ENCODE data around the gene CPT1B.
"Not testable (repeated sequence)": the region's sequence is repeated elsewhere in the genome, so short reads cannot be mapped to it uniquely, and the experiment has no call there.

The CPT1B gene

GRCh38 chr22:50608996-50609395, 30.8 kb upstream of the CPT1B start:
- DNase-seq, result no peak

GRCh38 chr22:50608058-50608840, 30.0 kb upstream of the CPT1B start:
- DNase-seq, result not testable (repeated sequence)

GRCh38 chr22:50607659-50608020, 29.4 kb upstream of the CPT1B start:
- no peak for DNase-seq

- DNase-seq, result no peak
Measured at GRCh38 chr22:50606946-50607658, 28.9 kb upstream of the CPT1B start.

- no peak for DNase-seq
Measured at GRCh38 chr22:50606165-50606945, 28.1 kb upstream of the CPT1B start.

GRCh38 chr22:50605613-50606074, 27.4 kb upstream of the CPT1B start:
- DNase-seq, result no peak

GRCh38 chr22:50605002-50605612, 26.9 kb upstream of the CPT1B start:
- no peak for DNase-seq

- DNase-seq, result no peak
Measured at GRCh38 chr22:50604256-50605001, 26.2 kb upstream of the CPT1B start.

GRCh38 chr22:50603511-50604255, 25.5 kb upstream of the CPT1B start:
- no peak for DNase-seq

- no peak for DNase-seq
Measured at GRCh38 chr22:50602338-50602700, 24.1 kb upstream of the CPT1B start.

- DNase-seq, result no peak
Measured at GRCh38 chr22:50601669-50602337, 23.6 kb upstream of the CPT1B start.

GRCh38 chr22:50600967-50601668, 22.9 kb upstream of the CPT1B start:
- no peak for DNase-seq

- DNase-seq, result no peak
Measured at GRCh38 chr22:50600538-50600937, 22.3 kb upstream of the CPT1B start, which contains the start of gene MAPK8IP2. TSS of gene MAPK8IP2 (plus strand) at chr22:50600793. CDS start at chr22:50600819, 26 bp downstream.

- no peak for DNase-seq
Measured at GRCh38 chr22:50599816-50600455, 21.7 kb upstream of the CPT1B start.

GRCh38 chr22:50597097-50597496, 18.9 kb upstream of the CPT1B start:
- no peak for DNase-seq

- no peak for DNase-seq
Measured at GRCh38 chr22:50595189-50595588, 17.0 kb upstream of the CPT1B start.

- no peak for DNase-seq
Measured at GRCh38 chr22:50587407-50587806, 9.2 kb upstream of the CPT1B start.

- no peak for DNase-seq
Measured at GRCh38 chr22:50586416-50586815, 8.2 kb upstream of the CPT1B start.

GRCh38 chr22:50585781-50586180, 7.6 kb upstream of the CPT1B start:
- DNase-seq, result no peak

GRCh38 chr22:50585238-50585637, 7.0 kb upstream of the CPT1B start:
- no peak for DNase-seq

Measured in NCI-H1417 treated with DMSO at 0.1 percent for 48 hours (cell line).